Esophagus muscularis mucosa (tissue), 4 donors: Measurements from ENCODE around the gene ERBB4. TPM values are rescaled to one million over a fixed set of nuclear protein-coding genes. Genes with fewer than 3 reads are reported as not detected.

Experiments
- DNase-seq: peaks from one replicate; pipeline ENCODE4 v3.0.0-alpha.2; 2017; ENCODE audit errors: extremely low spot score
- H3K27ac ChIP-seq, 4 donors: fragments of 200-600 bp; sonication (generic); replicated peaks in 1 of 4; 1 replicate in 3 of 4; 2 replicates in 1 of 4; pipeline ENCODE4 v1.5.1; 2016 to 2019; ENCODE audit warnings: mild to moderate bottlenecking in 1 of 4
- H3K27me3 ChIP-seq, 4 donors: fragments of 200-600 bp; sonication (generic); one replicate each; pipeline versions ENCODE4 v1.5.1 to v1.6.0; 2016 to 2019
- H3K36me3 ChIP-seq, 4 donors: fragments of 200-600 bp; sonication (generic); one replicate each; pipeline ENCODE4 v1.5.1; 2016 to 2019
- H3K4me1 ChIP-seq, 4 donors: fragments of 200-600 bp; sonication (generic); one replicate each; pipeline ENCODE4 v1.5.1; 2016 to 2019
- H3K4me3 ChIP-seq, 4 donors: fragments of 200-600 bp; sonication (generic); 1 replicate in 2 of 4; 2 replicates in 2 of 4; pipeline ENCODE4 v1.5.1; 2016 to 2019; ENCODE audit warnings: mild to moderate bottlenecking in 4 of 4, moderate library complexity in 1 of 4
- H3K9me3 ChIP-seq, 4 donors: fragments of 200-600 bp; sonication (generic); 1 replicate in 3 of 4; 2 replicates in 1 of 4; pipeline ENCODE4 v1.5.1; 2016 to 2019
- EP300 ChIP-seq: sonication (generic); formaldehyde crosslinking; IDR thresholded peaks from one replicate; pipeline ENCODE4 v1.6.1; 2017; ENCODE audit warnings: antibody characterized with exemption
- POLR2A ChIP-seq: fragments of 450-650 bp; IDR thresholded peaks from one replicate; pipeline ENCODE4 v1.6.1; 2017; ENCODE audit warnings: antibody characterized with exemption, moderate library complexity, mild to moderate bottlenecking, low read depth
- POLR2AphosphoS5 ChIP-seq, 2 donors: sonication (generic); formaldehyde crosslinking; IDR thresholded peaks; one replicate each; pipeline ENCODE4 v1.6.1; 2017; ENCODE audit warnings: antibody characterized with exemption in 2 of 2
- WGBS: methylation state at CpG from one replicate; pipeline ENCODE4 v1.1.5; 2018; 5-methylcytosine and 5-hydroxymethylcytosine counted together
- intact Hi-C: fragments of 100-400 bp; cut with DNase I; formaldehyde crosslinking; loops from one replicate; pipeline ENCODE4 v1.15.1; 2023
- total RNA-seq, 4 donors: library from RNA; depleted of rRNA; stranded (reverse); fragments of >200 nt; gene quantifications; one replicate each; pipeline versions ENCODE4 v1.1.0 to v1.2.1, GENCODE V29; 2016
- TF ChIP-seq, protein P1 (sequence below), 3 experiments: fragments of 200-600 bp in 2 of 3; fragments of 450-650 bp in 1 of 3; sonication (generic) in 2 of 3; IDR thresholded peaks; one replicate each; pipeline ENCODE4 v1.5.1; 2017 to 2019; ENCODE audit warnings: antibody characterized with exemption in 3 of 3, mild to moderate bottlenecking in 2 of 3, moderate library complexity in 1 of 3

Gene ERBB4
- total RNA-seq, 4 donors from 2014 or later: under 0.01 to 0.19 (median 0.17) TPM

DNA sequence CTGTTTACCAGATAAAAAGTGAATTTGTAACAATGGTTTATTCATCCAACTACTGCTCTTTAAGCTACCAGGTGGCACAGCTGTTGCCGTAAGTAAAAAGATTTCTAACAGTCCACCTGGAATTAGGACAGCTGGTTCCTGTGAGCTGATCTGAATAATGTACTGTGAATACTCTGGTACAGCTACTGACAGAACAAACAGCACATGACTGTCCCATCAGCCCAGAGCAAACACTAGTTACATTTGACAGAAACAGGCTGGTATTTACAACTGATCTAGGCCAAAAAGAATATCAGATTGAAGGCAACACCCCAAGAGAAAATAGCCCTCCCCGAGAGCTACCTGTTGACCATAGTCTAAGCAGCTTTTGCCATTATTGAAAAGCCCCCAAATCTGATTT lies 1141.8 kb downstream of the ERBB4 start:
- DNase-seq: no peak
- H3K9me3 ChIP-seq: no peaks in the 10 kb centered on the region
- no peak overlapping the region for H3K27ac ChIP-seq
- TF ChIP-seq, protein P1, sequence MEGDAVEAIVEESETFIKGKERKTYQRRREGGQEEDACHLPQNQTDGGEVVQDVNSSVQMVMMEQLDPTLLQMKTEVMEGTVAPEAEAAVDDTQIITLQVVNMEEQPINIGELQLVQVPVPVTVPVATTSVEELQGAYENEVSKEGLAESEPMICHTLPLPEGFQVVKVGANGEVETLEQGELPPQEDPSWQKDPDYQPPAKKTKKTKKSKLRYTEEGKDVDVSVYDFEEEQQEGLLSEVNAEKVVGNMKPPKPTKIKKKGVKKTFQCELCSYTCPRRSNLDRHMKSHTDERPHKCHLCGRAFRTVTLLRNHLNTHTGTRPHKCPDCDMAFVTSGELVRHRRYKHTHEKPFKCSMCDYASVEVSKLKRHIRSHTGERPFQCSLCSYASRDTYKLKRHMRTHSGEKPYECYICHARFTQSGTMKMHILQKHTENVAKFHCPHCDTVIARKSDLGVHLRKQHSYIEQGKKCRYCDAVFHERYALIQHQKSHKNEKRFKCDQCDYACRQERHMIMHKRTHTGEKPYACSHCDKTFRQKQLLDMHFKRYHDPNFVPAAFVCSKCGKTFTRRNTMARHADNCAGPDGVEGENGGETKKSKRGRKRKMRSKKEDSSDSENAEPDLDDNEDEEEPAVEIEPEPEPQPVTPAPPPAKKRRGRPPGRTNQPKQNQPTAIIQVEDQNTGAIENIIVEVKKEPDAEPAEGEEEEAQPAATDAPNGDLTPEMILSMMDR (IDR thresholded peaks at IDR 0.05): no peak
- TF ChIP-seq POLR2AphosphoS5 (IDR thresholded peaks at IDR 0.05): no peak
- intact Hi-C loops: no loop called here
- H3K4me3 ChIP-seq: no peak overlapping the region
- 61% methylated on average over 2 of the region's 2 CpGs for WGBS
- no peaks in the 10 kb centered on the region for H3K27me3 ChIP-seq
- no peaks in the 10 kb centered on the region for H3K4me1 ChIP-seq
- H3K36me3 ChIP-seq: no peaks in the 10 kb centered on the region

DNA sequence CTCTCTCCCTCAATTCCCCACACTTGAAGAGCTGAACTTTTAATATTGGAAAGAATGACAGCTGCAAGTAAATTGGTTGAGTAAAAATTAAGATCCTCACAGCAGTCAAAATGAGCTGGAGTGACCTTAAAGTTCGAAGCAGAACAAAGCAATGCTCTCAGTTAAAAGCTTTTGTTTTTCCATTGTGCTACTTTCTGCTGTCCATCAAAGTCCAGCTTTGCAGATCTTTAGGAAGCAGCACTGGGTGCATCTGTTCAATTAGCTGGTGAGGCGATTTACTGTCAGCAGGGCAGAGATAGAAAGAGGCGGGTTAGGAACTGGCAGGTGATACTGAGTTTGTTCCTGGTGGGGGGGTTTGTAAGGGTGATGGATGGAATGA lies 1147.4 kb downstream of the ERBB4 start:
- Histone ChIP-seq H3K4me3 (no peak overlapping the region), H3K27ac (no peak overlapping the region), H3K36me3 (no peaks in the 10 kb centered on the region), H3K9me3 (no peaks in the 10 kb centered on the region), H3K4me1 (no peaks in the 10 kb centered on the region), H3K27me3 (no peaks in the 10 kb centered on the region)
- DNase-seq: no peak
- no peak for TF ChIP-seq POLR2AphosphoS5 (IDR thresholded peaks at IDR 0.05)
- TF ChIP-seq POLR2A: no peak
- no peak for TF ChIP-seq EP300
- TF ChIP-seq, protein P1 (IDR thresholded peaks at IDR 0.05): no peak
- 44% methylated on average over 3 of the region's 3 CpGs for WGBS
- intact Hi-C loops: no loop called here

DNA sequence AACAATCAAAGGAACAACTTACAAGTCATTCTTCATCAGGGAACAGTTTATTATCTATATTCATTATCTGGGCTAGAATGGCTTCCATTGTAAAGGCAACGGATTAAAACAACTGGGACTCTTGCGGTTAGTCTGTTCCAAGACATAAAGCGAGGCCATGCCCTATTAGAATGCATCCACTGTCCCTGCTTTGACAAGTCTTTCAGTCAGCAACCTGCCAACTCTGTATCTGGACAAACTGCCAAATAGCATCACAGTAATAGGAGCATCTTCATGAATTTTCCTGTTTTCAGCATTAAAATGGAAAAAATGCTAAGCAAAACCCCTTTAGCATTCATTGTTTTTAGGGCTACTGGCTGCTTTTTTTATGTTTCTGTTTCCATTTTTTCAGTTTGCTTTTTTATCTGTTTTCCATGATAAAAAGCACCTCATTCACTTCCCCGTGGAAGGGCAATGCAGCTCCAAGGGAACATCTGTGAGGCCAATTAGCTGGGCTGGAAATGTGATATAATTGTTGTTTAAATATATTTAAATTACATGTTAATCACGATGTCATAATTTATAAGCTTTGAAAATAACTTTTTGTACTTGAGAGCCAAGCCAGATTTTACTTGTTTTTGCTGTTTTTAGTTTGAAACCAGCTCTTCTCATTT lies 1147.9 kb downstream of the ERBB4 start:
- no peak overlapping the region for H3K27ac ChIP-seq
- DNase-seq: no peak
- H3K27me3 ChIP-seq: no peaks in the 10 kb centered on the region
- TF ChIP-seq POLR2AphosphoS5 (IDR thresholded peaks at IDR 0.05) (no peak), EP300 (no peak), POLR2A (no peak)
- TF ChIP-seq, protein P1 (IDR thresholded peaks at IDR 0.05): no peak
- H3K36me3 ChIP-seq: no peaks in the 10 kb centered on the region
- no peaks in the 10 kb centered on the region for H3K4me1 ChIP-seq
- intact Hi-C loops: no loop called here
- H3K4me3 ChIP-seq: no peak overlapping the region
- 55% methylated on average over 5 of the region's 5 CpGs for WGBS
- no peaks in the 10 kb centered on the region for H3K9me3 ChIP-seq

DNA sequence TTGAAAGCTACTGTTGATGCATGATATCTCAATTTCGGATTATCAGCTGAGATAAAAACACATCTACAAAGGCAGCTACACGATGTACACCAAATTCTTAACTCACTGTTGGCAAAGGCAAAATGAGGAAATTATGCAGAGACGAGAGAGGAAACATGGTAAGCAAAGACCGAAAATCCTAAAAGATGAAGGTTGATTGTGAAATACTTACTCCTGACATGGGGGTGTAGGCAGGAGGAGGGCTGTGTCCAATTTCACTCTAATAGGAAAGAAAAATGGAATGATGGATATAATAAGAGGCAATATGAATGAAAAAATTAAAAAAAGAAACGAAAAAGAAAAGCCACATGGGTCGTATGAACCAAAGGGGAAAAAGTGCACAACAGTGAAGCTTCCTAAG lies 1150.9 kb downstream of the ERBB4 start:
- Histone ChIP-seq H3K9me3 (no peaks in the 10 kb centered on the region), H3K4me3 (no peak overlapping the region), H3K36me3 (no peaks in the 10 kb centered on the region), H3K4me1 (no peaks in the 10 kb centered on the region), H3K27ac (no peak overlapping the region), H3K27me3 (no peaks in the 10 kb centered on the region)
- 68% methylated on average over 6 of the region's 6 CpGs for WGBS
- no peak for DNase-seq
- intact Hi-C loops: no loop called here
- TF ChIP-seq, protein P1 (IDR thresholded peaks at IDR 0.05): no peak
- no peak for TF ChIP-seq POLR2A
- no peak for TF ChIP-seq EP300
- no peak for TF ChIP-seq POLR2AphosphoS5 (IDR thresholded peaks at IDR 0.05)

DNA sequence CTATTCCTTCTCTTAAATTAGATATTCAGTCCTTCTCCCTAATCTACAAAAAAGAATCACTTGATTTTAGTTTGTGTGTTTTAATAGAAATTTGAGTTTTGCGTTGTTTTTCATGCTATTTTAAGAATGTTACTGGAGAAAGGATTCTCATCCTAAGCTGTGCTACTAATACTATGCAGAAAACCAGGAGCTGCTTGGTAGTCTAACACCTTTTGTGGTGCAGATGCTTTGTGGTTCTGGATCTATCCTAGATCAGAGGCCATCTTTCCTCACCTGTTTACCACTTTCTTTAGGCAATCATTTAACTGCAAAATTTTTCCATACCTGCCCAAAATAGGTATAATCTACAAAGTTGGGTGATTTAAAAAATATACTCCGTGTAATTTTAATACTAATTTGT lies 1158.6 kb downstream of the ERBB4 start:
- WGBS: 85% methylated on average over 2 of the region's 2 CpGs
- no peak for DNase-seq
- Histone ChIP-seq H3K27me3 (no peaks in the 10 kb centered on the region), H3K9me3 (no peaks in the 10 kb centered on the region), H3K4me1 (no peaks in the 10 kb centered on the region), H3K4me3 (no peak overlapping the region), H3K36me3 (no peaks in the 10 kb centered on the region), H3K27ac (no peak overlapping the region)
- intact Hi-C loops: no loop called here
- TF ChIP-seq EP300: no peak
- TF ChIP-seq POLR2AphosphoS5 (IDR thresholded peaks at IDR 0.05): no peak
